Neural cell (in vitro differentiated cells): ENCODE results near the gene PIK3R1. TPM values are rescaled to one million over a fixed set of nuclear protein-coding genes. Genes with fewer than 3 reads are reported as not detected.

Source experiments
- H2AFZ ChIP-seq: fragments of 200-600, 300-800 bp; sonication (generic), shearing (Covaris generic); 2 replicates; pipeline ENCODE4 v1.6.0; 2014; ENCODE audit warnings: low read depth, mild to moderate bottlenecking, antibody characterized with exemption, low read length, moderate library complexity
- H3F3A ChIP-seq: fragments of 200-600 bp; shearing (Covaris generic); 2 replicates; pipeline ENCODE4 v1.6.1; 2016; ENCODE audit warnings: mild to moderate bottlenecking, moderate library complexity, mixed read lengths, antibody characterized with exemption, low read length; ENCODE audit not compliant: insufficient read depth, poor library complexity, severe bottlenecking
- H3K27ac ChIP-seq: fragments of 200-600, 300-800 bp; sonication (generic), shearing (Covaris generic); 2 replicates; pipeline ENCODE4 v1.5.1; 2014; ENCODE audit warnings: mild to moderate bottlenecking, low read length, moderate library complexity
- H3K27me3 ChIP-seq: fragments of 300-800, 200-600 bp; sonication (generic), shearing (Covaris generic); 2 replicates; pipeline ENCODE4 v1.6.0; 2014; ENCODE audit warnings: mild to moderate bottlenecking, low read depth, low read length, moderate library complexity; ENCODE audit not compliant: insufficient read depth
- H3K36me3 ChIP-seq: fragments of 300-800, 200-600 bp; sonication (generic), shearing (Covaris generic); 2 replicates; pipeline ENCODE4 v1.5.1; 2014; ENCODE audit warnings: mild to moderate bottlenecking, antibody characterized with exemption, low read length, moderate library complexity; ENCODE audit not compliant: insufficient read depth
- H3K4me2 ChIP-seq: fragments of 300-800, 200-600 bp; sonication (generic), shearing (Covaris generic); 2 replicates; pipeline ENCODE4 v1.6.0; 2014; ENCODE audit warnings: mild to moderate bottlenecking, low read length
- H3K4me3 ChIP-seq: fragments of 300-800, 200-600 bp; sonication (generic), shearing (Covaris generic); 2 replicates; pipeline ENCODE4 v1.5.1; 2014; ENCODE audit warnings: mild to moderate bottlenecking, low read length, moderate library complexity
- H3K79me2 ChIP-seq: fragments of 200-600 bp; shearing (Covaris generic); replicated peaks from 2 replicates; pipeline ENCODE4 v1.6.0; 2014; ENCODE audit warnings: mild to moderate bottlenecking, low read length, moderate library complexity; ENCODE audit not compliant: insufficient read depth
- H3K9ac ChIP-seq: fragments of 300-800, 200-600 bp; sonication (generic), shearing (Covaris generic); 2 replicates; pipeline ENCODE4 v1.6.1; 2016; ENCODE audit warnings: mild to moderate bottlenecking, low read length, mixed read lengths
- H3K9me2 ChIP-seq: fragments of 200-600 bp; shearing (Covaris generic); 2 replicates; pipeline ENCODE4 v1.6.1; 2016; ENCODE audit warnings: mild to moderate bottlenecking, low read length, mixed read lengths; ENCODE audit not compliant: insufficient read depth
- H3K9me3 ChIP-seq: fragments of 200-600, 300-800 bp; sonication (generic), shearing (Covaris generic); 2 replicates; pipeline ENCODE4 v1.6.1; 2016; ENCODE audit warnings: mild to moderate bottlenecking, mixed run types, low read length, moderate library complexity, mixed read lengths
- H4K20me1 ChIP-seq: fragments of 200-600 bp; shearing (Covaris generic); 2 replicates; pipeline ENCODE4 v1.6.1; 2016; ENCODE audit warnings: mild to moderate bottlenecking, mixed run types; ENCODE audit not compliant: insufficient read depth
- CTCF ChIP-seq: fragments of 450-650 bp; IDR thresholded peaks from 2 replicates; pipeline ENCODE4 v1.5.1; 2014; ENCODE audit warnings: antibody characterized with exemption, mild to moderate bottlenecking, moderate library complexity; ENCODE audit not compliant: poor library complexity, severe bottlenecking
- EP300 ChIP-seq: fragments of 450-650 bp; conservative IDR thresholded peaks from 2 replicates; pipeline ENCODE4 v1.6.1; 2014; ENCODE audit warnings: antibody characterized with exemption, mild to moderate bottlenecking, moderate library complexity; ENCODE audit not compliant: poor library complexity, severe bottlenecking
- EZH2 ChIP-seq: fragments of 200-600, 300-800 bp; shearing (Covaris generic), sonication (generic); IDR thresholded peaks from 2 replicates; pipeline ENCODE4 v1.6.1; 2014; ENCODE audit warnings: antibody characterized with exemption, low read length, borderline replicate concordance, mild to moderate bottlenecking; ENCODE audit not compliant: insufficient read depth, poor library complexity, severe bottlenecking
- MXI1 ChIP-seq: fragments of 450-650 bp; conservative IDR thresholded peaks from 2 replicates; pipeline ENCODE4 v1.6.1; 2014; ENCODE audit warnings: antibody characterized with exemption, mild to moderate bottlenecking; ENCODE audit not compliant: poor library complexity, severe bottlenecking
- POLR2AphosphoS5 ChIP-seq: IDR thresholded peaks from 2 replicates; pipeline ENCODE4 v1.6.1; 2012
- RAD21 ChIP-seq: fragments of 450-650 bp; conservative IDR thresholded peaks from 2 replicates; pipeline ENCODE4 v1.6.1; 2014; ENCODE audit warnings: antibody characterized with exemption, mild to moderate bottlenecking, moderate library complexity
- REST ChIP-seq: IDR thresholded peaks from 2 replicates; pipeline ENCODE4 v1.6.1; 2012; ENCODE audit warnings: borderline replicate concordance
- SMC3 ChIP-seq: fragments of 450-650 bp; conservative IDR thresholded peaks from 2 replicates; pipeline ENCODE4 v1.6.1; 2014; ENCODE audit warnings: antibody characterized with exemption, mild to moderate bottlenecking, moderate library complexity; ENCODE audit not compliant: poor library complexity
- TAF1 ChIP-seq: IDR thresholded peaks from 2 replicates; pipeline ENCODE4 v1.6.1; 2012; ENCODE audit warnings: low read depth
- polyA plus RNA-seq: library from polyadenylated mRNA; depleted of rRNA; stranded (reverse); fragments of >200 nt; gene quantifications from 2 replicates; pipeline ENCODE4 v1.2.3, GENCODE V29; 2014

PIK3R1 gene
- polyA plus RNA-seq, 1 donor from 2014 or later: 41.9 TPM

- Histone ChIP-seq H3K9me2 (no peaks in the 10 kb centered on the region), H3K27ac (no peak overlapping the region), H3K79me2 (no peaks in the 10 kb centered on the region), H3K4me3 (no peak overlapping the region), H2AFZ (no peak overlapping the region), H4K20me1 (no peaks in the 10 kb centered on the region), H3K9me3 (no peaks in the 10 kb centered on the region), H3K4me2 (no peak overlapping the region), H3K27me3 (no peaks in the 10 kb centered on the region), H3K9ac (no peak overlapping the region), H3K36me3 (no peaks in the 10 kb centered on the region), H3F3A (no peaks in the 10 kb centered on the region)
- TF ChIP-seq RAD21: no peak
These were observed 22.0 kb upstream of the PIK3R1 start for GRCh38 chr5:68193481-68194036.

GRCh38 chr5:68194386-68194785 lies 21.2 kb upstream of the PIK3R1 start:
- no peak overlapping the region for H3K4me3 ChIP-seq
- H3K9me3 ChIP-seq: no peaks in the 10 kb centered on the region
- no peak overlapping the region for H3K9ac ChIP-seq
- no peaks in the 10 kb centered on the region for H3K36me3 ChIP-seq
- no peak overlapping the region for H2AFZ ChIP-seq
- no peaks in the 10 kb centered on the region for H3K9me2 ChIP-seq
- H3F3A ChIP-seq: no peaks in the 10 kb centered on the region
- H3K27ac ChIP-seq: no peak overlapping the region
- TF ChIP-seq EP300 (no peak), EZH2 (no peak)
- H3K4me2 ChIP-seq: no peak overlapping the region
- H3K27me3 ChIP-seq: no peaks in the 10 kb centered on the region
- H3K79me2 ChIP-seq: no peaks in the 10 kb centered on the region
- no peaks in the 10 kb centered on the region for H4K20me1 ChIP-seq

GRCh38 chr5:68195137-68195536 lies 20.4 kb upstream of the PIK3R1 start:
- Histone ChIP-seq H3K27me3 (no peaks in the 10 kb centered on the region), H3K4me2 (no peak overlapping the region), H3K9me2 (no peaks in the 10 kb centered on the region), H4K20me1 (no peaks in the 10 kb centered on the region), H3K79me2 (no peaks in the 10 kb centered on the region), H3K36me3 (no peaks in the 10 kb centered on the region), H3K27ac (peak overlapping the region; percentile 29), H3F3A (no peaks in the 10 kb centered on the region), H3K9me3 (no peaks in the 10 kb centered on the region), H3K9ac (no peak overlapping the region), H3K4me3 (peak overlapping the region; percentile 23), H2AFZ (no peak overlapping the region)
- peak; percentile 40 for TF ChIP-seq EP300
- TF ChIP-seq POLR2AphosphoS5: no peak

- H3K4me2 ChIP-seq: no peak overlapping the region
- H3K79me2 ChIP-seq: no peaks in the 10 kb centered on the region
- no peaks in the 10 kb centered on the region for H3F3A ChIP-seq
- H3K36me3 ChIP-seq: no peaks in the 10 kb centered on the region
- no peaks in the 10 kb centered on the region for H3K9me2 ChIP-seq
- H3K9me3 ChIP-seq: no peaks in the 10 kb centered on the region
- no peak overlapping the region for H3K9ac ChIP-seq
- no peak overlapping the region for H3K4me3 ChIP-seq
- TF ChIP-seq TAF1: no peak
- no peak for TF ChIP-seq RAD21
- no peak for TF ChIP-seq EP300
- TF ChIP-seq REST: no peak
- no peak for TF ChIP-seq EZH2
- TF ChIP-seq MXI1: no peak
- no peak for TF ChIP-seq SMC3
- TF ChIP-seq CTCF: no peak
- no peak for TF ChIP-seq POLR2AphosphoS5
- no peak overlapping the region for H3K27ac ChIP-seq
- H4K20me1 ChIP-seq: no peaks in the 10 kb centered on the region
- H2AFZ ChIP-seq: no peak overlapping the region
- no peaks in the 10 kb centered on the region for H3K27me3 ChIP-seq
These were observed 18.7 kb upstream of the PIK3R1 start for GRCh38 chr5:68196876-68197275.
